ENCODE data around the gene MPC2.

Gene MPC2

GRCh38 chr1:167936930-167937708 is at the start of gene MPC2:
MPC2 (minus strand) TSS chr1:167937072; CDS start chr1:167935841, 1,231 bp downstream.
- peak; percentile 34 to 49 for DNase-seq (ENCODE audit: low read depth in 2 of 2)

GRCh38 chr1:167984886-167985489 is 48.1 kb upstream of the MPC2 start:
- no peak for DNase-seq (ENCODE audit: low read depth in 2 of 2)

- DNase-seq (ENCODE audit: low read depth in 2 of 2) = no peak
Measured at GRCh38 chr1:167983797-167984420, 47.0 kb upstream of the MPC2 start.

GRCh38 chr1:167981933-167982332 is 45.1 kb upstream of the MPC2 start:
- DNase-seq (ENCODE audit: low read depth in 2 of 2) = no peak

- no peak for DNase-seq (ENCODE audit: low read depth in 2 of 2)
Measured at GRCh38 chr1:167977245-167977644, 40.4 kb upstream of the MPC2 start.

- no peak for DNase-seq (ENCODE audit: low read depth in 2 of 2)
Measured at GRCh38 chr1:167974698-167975097, 37.8 kb upstream of the MPC2 start.

GRCh38 chr1:167973832-167974231 is 37.0 kb upstream of the MPC2 start:
- DNase-seq (ENCODE audit: low read depth in 2 of 2) = no peak

GRCh38 chr1:167968569-167968968 is 31.7 kb upstream of the MPC2 start:
- DNase-seq (ENCODE audit: low read depth in 2 of 2) = no peak

- DNase-seq (ENCODE audit: low read depth in 2 of 2) = no peak
Measured at GRCh38 chr1:167966050-167966449, 29.2 kb upstream of the MPC2 start.

GRCh38 chr1:167964646-167965045 is 27.8 kb upstream of the MPC2 start:
- DNase-seq (ENCODE audit: low read depth in 2 of 2) = no peak

GRCh38 chr1:167957710-167958109 is 20.8 kb upstream of the MPC2 start:
- no peak for DNase-seq (ENCODE audit: low read depth in 2 of 2)

GRCh38 chr1:167955915-167956314 is 19.0 kb upstream of the MPC2 start:
- DNase-seq (ENCODE audit: low read depth in 2 of 2) = no peak

- no peak for DNase-seq (ENCODE audit: low read depth in 2 of 2)
Measured at GRCh38 chr1:167950569-167950968, 13.7 kb upstream of the MPC2 start.

- no peak for DNase-seq (ENCODE audit: low read depth in 2 of 2)
Measured at GRCh38 chr1:167949785-167950184, 12.9 kb upstream of the MPC2 start.

- no peak for DNase-seq (ENCODE audit: low read depth in 2 of 2)
Measured at GRCh38 chr1:167947733-167948132, 10.9 kb upstream of the MPC2 start.

- DNase-seq (ENCODE audit: low read depth in 2 of 2) = no peak
Measured at GRCh38 chr1:167943541-167943940, 6.7 kb upstream of the MPC2 start.

GRCh38 chr1:167940264-167940663 is 3.4 kb upstream of the MPC2 start:
- DNase-seq (ENCODE audit: low read depth in 2 of 2) = no peak

- no peak for DNase-seq (ENCODE audit: low read depth in 2 of 2)
Measured at GRCh38 chr1:167938080-167938636, 1.3 kb upstream of the MPC2 start.

GRCh38 chr1:167937709-167938010 is 788 bp upstream of the MPC2 start:
- DNase-seq (ENCODE audit: low read depth in 2 of 2) = no peak

GRCh38 chr1:167936068-167936929 is 573 bp downstream of the MPC2 start, which contains the start of gene DCAF6:
DCAF6 (plus strand) TSS chr1:167936683; CDS start chr1:167936912, 229 bp downstream.
- peak; percentile 88 to 91 for DNase-seq (ENCODE audit: low read depth in 2 of 2)

GRCh38 chr1:167935216-167936067 is 1.4 kb downstream of the MPC2 start:
- DNase-seq (ENCODE audit: low read depth in 2 of 2) = peak in 1 of 2 experiments; percentile 4
